HEK293T (cell line): Measurements from ENCODE around the gene MN1.

Source experiments
- CTCF ChIA-PET: fragments of 350-600 bp; formaldehyde crosslinking; extraction: SDS; loops from one replicate; lab custom pipeline; 2021; ENCODE audit warnings: antibody characterized with exemption, inconsistent platforms; lab: Yijun Ruan, JAX
- POLR2A ChIA-PET: fragments of 350-600 bp; formaldehyde crosslinking; extraction: SDS; loops from one replicate; lab custom pipeline; 2020; ENCODE audit warnings: antibody characterized with exemption, inconsistent platforms; lab: Yijun Ruan, JAX
- DNase-seq: peaks from one replicate; pipeline ENCODE4 v3.0.0; 2012; ENCODE audit warnings: mixed read lengths; ENCODE audit errors: extremely low spot score
- ARNT ChIP-seq: fragments of 450-650 bp; IDR thresholded peaks from 2 replicates; pipeline ENCODE4 v1.6.1; 2017; ENCODE audit warnings: mild to moderate bottlenecking
- BHLHE40 ChIP-seq: fragments of 450-650 bp; IDR thresholded peaks from 2 replicates; pipeline ENCODE4 v1.6.1; 2016; ENCODE audit warnings: mild to moderate bottlenecking, moderate library complexity, borderline replicate concordance
- CTBP1 ChIP-seq: fragments of 450-650 bp; IDR thresholded peaks from 2 replicates; pipeline ENCODE4 v1.6.1; 2016; ENCODE audit warnings: borderline replicate concordance
- ELF4 ChIP-seq: fragments of 450-650 bp; IDR thresholded peaks from 2 replicates; pipeline ENCODE4 v1.6.1; 2017; ENCODE audit warnings: antibody characterized with exemption
- FOXA1 ChIP-seq: fragments of 450-650 bp; IDR thresholded peaks from 2 replicates; pipeline ENCODE4 v1.6.1; 2016; ENCODE audit warnings: mild to moderate bottlenecking
- FOXK2 ChIP-seq: fragments of 450-650 bp; IDR thresholded peaks from 2 replicates; pipeline ENCODE4 v1.6.1; 2016; ENCODE audit warnings: mild to moderate bottlenecking
- FOXM1 ChIP-seq: fragments of 450-650 bp; IDR thresholded peaks from 2 replicates; pipeline ENCODE4 v1.6.1; 2017; ENCODE audit warnings: mild to moderate bottlenecking, borderline replicate concordance
- HDGF ChIP-seq: fragments of 450-650 bp; IDR thresholded peaks from 2 replicates; pipeline ENCODE4 v1.6.1; 2017; ENCODE audit warnings: antibody characterized with exemption, borderline replicate concordance
- L3MBTL2 ChIP-seq: fragments of 450-650 bp; conservative IDR thresholded peaks from 2 replicates; pipeline ENCODE4 v1.6.1; 2016; ENCODE audit warnings: mild to moderate bottlenecking
- LEF1 ChIP-seq: fragments of 450-650 bp; IDR thresholded peaks from 2 replicates; pipeline ENCODE4 v1.6.1; 2017; ENCODE audit warnings: mild to moderate bottlenecking, borderline replicate concordance
- NFRKB ChIP-seq: fragments of 450-650 bp; IDR thresholded peaks from 2 replicates; pipeline ENCODE4 v1.6.1; 2016; ENCODE audit warnings: mild to moderate bottlenecking, moderate library complexity
- SP1 ChIP-seq: fragments of 450-650 bp; IDR thresholded peaks from 2 replicates; pipeline ENCODE4 v1.6.1; 2017
- SUZ12 ChIP-seq: fragments of 450-650 bp; IDR thresholded peaks from 2 replicates; pipeline ENCODE4 v1.6.1; 2016; ENCODE audit warnings: mild to moderate bottlenecking
- TARDBP ChIP-seq: fragments of 450-650 bp; IDR thresholded peaks from 2 replicates; pipeline ENCODE4 v1.6.1; 2016
- ZNF384 ChIP-seq: fragments of 450-650 bp; IDR thresholded peaks from 2 replicates; pipeline ENCODE4 v1.6.1; 2016
- TF ChIP-seq, protein P1 (sequence below): fragments of 450-650 bp; IDR thresholded peaks from 2 replicates; pipeline ENCODE4 v1.6.1; 2016

MN1 gene

DNA sequence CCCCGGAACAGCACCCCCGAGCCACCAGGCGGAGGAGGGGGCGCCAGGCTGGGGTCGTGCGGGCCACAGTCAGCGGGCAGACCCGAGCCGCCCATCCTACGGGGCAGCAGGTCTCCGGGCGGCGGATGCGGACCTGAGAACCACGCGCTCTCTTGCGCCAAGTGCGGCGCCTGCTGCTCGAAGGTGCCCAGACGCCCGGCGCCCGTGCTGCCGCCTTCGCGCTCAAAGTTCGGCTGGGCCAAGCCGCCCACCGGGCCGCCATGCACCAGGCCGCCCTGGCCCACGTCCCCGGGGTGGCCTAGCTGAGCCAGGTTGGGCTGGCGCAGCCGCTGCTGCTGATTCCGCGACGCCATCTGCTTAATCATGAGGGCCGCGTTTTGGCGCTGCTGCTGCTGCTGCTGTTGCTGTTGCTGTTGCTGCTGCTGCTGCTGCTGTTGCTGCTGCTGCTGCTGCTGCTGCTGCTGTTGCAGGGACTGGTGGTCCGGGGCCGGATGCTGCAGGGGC is 3.0 kb downstream of the MN1 start:
- no peak for DNase-seq
- CTCF ChIA-PET, result no interaction called here
- POLR2A ChIA-PET, result no interaction called here
- TF ChIP-seq FOXM1 (no peak), BHLHE40 (no peak), LEF1 (no peak), L3MBTL2 (no peak), ELF4 (no peak), SUZ12 (no peak)

DNA sequence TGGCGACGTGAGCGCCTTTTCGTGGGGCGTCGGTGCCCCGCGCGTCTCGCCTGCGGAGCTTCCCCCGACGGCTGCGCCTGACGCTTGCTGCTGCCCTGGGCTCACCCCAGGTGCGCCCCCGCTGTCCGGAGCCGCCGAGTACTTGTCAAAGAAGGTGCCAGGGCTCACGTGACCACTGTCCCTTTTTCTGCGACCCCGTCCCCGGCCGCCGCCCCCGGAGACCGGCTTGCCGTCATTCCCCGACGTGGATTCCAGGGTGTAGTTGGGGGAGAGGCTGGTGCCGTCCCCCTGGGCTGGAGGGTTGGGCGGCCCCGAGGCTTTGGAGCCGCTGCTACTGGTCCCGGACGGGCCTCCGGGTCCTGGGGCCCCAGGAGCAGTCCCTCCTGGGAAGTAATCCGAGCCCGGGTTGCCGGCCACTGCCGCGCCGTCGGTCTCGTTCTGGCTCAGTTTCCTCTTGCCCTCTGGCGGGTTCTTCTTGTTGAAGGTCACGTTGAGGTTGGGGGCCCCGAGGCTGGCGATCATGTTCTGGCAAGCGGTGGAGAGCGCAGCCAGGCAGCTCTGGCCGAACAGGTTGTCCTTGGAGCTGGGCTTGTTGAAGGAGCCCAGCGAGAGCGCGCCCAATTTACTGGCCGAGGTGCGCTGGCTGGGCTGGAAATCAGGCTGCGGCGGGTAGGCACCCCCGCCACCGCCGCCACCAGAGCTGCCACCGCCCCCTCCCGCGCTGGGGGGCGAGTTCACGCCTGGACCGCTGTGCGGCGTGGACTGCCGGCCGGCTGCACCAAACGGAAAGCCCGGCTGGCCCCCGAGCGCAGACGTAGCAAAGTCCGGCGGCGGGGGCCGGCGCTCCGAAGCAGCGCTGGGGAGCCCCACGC is 3.8 kb downstream of the MN1 start:
- POLR2A ChIA-PET, result no interaction called here
- DNase-seq, result no peak
- TF ChIP-seq, protein P1, sequence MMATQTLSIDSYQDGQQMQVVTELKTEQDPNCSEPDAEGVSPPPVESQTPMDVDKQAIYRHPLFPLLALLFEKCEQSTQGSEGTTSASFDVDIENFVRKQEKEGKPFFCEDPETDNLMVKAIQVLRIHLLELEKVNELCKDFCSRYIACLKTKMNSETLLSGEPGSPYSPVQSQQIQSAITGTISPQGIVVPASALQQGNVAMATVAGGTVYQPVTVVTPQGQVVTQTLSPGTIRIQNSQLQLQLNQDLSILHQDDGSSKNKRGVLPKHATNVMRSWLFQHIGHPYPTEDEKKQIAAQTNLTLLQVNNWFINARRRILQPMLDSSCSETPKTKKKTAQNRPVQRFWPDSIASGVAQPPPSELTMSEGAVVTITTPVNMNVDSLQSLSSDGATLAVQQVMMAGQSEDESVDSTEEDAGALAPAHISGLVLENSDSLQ, result no peak
- TF ChIP-seq FOXK2 (no peak), FOXA1 (no peak), BHLHE40 (no peak)
- CTCF ChIA-PET, result no interaction called here

- POLR2A ChIA-PET, result no interaction called here
- CTCF ChIA-PET, result no interaction called here
- DNase-seq, result no peak
- TF ChIP-seq FOXK2 (no peak), SP1 (no peak), HDGF (no peak), NFRKB (no peak), FOXA1 (no peak), ELF4 (no peak), TARDBP (no peak), BHLHE40 (no peak), LEF1 (no peak), CTBP1 (no peak), L3MBTL2 (no peak), FOXM1 (no peak), SUZ12 (no peak), ARNT (no peak)
- TF ChIP-seq, protein P1, result no peak
Measured at GRCh38 chr22:27796829-27797519, 4.6 kb downstream of the MN1 start.

- no peak for DNase-seq
- ChIA-PET POLR2A (no interaction called here), CTCF (no interaction called here)
- TF ChIP-seq ELF4 (no peak), ZNF384 (no peak), FOXM1 (no peak), SP1 (no peak), TARDBP (no peak), NFRKB (no peak), CTBP1 (no peak), FOXK2 (no peak), LEF1 (no peak), SUZ12 (no peak), FOXA1 (no peak)
- TF ChIP-seq, protein P1, result no peak
Measured at GRCh38 chr22:27795696-27796517, 5.6 kb downstream of the MN1 start.

DNA sequence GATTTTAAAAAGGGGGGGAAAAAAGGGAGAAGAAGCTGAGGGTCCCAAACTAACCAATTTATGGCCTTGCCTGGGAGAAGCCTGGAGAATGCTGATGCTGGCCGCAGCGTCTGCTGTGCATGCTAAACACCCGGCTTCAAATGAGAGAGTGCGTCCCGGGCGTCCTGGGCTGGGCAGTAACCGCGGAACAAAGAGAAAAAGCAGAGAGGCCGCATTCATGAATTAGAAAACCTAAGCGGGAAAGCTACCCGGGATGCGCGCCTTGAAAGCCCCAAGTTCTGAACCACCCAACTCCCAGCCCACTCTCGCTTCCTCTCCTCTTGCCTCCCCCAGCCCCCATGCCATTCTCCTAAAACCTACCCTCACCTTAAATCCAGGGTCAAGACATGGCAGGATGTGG is 6.5 kb downstream of the MN1 start:
- DNase-seq, result no peak
- TF ChIP-seq ELF4 (no peak), NFRKB (no peak), L3MBTL2 (no peak)
- POLR2A ChIA-PET, result no interaction called here
- CTCF ChIA-PET, result no interaction called here

- ChIA-PET POLR2A (no interaction called here), CTCF (no interaction called here)
- DNase-seq, result no peak
- TF ChIP-seq SP1 (no peak), ARNT (no peak), L3MBTL2 (no peak), TARDBP (no peak), CTBP1 (no peak), NFRKB (no peak), FOXM1 (no peak), LEF1 (no peak), FOXK2 (no peak), ELF4 (no peak)
- TF ChIP-seq, protein P1, result no peak
Measured at GRCh38 chr22:27794226-27794625, 7.3 kb downstream of the MN1 start.
